ENCODE results near the gene IGSF9B. TPM values are rescaled to one million over a fixed set of nuclear protein-coding genes. Genes with fewer than 3 reads are reported as not detected.

Gene IGSF9B
- total RNA-seq, 1 experiment from 2014 or later = 10.1 TPM

GRCh38 chr11:133996671-133997070 lies 39.9 kb upstream of the IGSF9B start:
- no peak overlapping the region for H3K27ac ChIP-seq (ENCODE audit: low read depth, low read length, poor library complexity, severe bottlenecking)
- H3K36me3 ChIP-seq (ENCODE audit: insufficient read depth, low read length, poor library complexity, severe bottlenecking) = no peaks in the 10 kb centered on the region
- no peak overlapping the region for H3K4me3 ChIP-seq (ENCODE audit: low read depth, low read length, poor library complexity, severe bottlenecking)
- peaks cover 5% of the 10 kb centered on the region for H3K4me1 ChIP-seq (ENCODE audit: insufficient read depth, low read length, poor library complexity, severe bottlenecking)
- BruUV-seq (replicated peaks) = no TSS peak
- POLR2A ChIA-PET (ENCODE audit: low non-redundant PET) = no interaction called here
- no peaks in the 10 kb centered on the region for H3K27me3 ChIP-seq (replicated peaks; ENCODE audit: insufficient read depth, low read depth, low read length, poor library complexity)
- no peak for DNase-seq (ENCODE audit: low spot score)
- no peaks in the 10 kb centered on the region for H3K9me3 ChIP-seq (ENCODE audit: low read depth, low read length, poor library complexity, severe bottlenecking)
- CTCF ChIA-PET = no interaction called here
- TF ChIP-seq CTCF (conservative IDR thresholded peaks at IDR 0.05; ENCODE audit: low read depth, low read length) (no peak), EZH2 (IDR thresholded peaks at IDR 0.05; ENCODE audit: borderline replicate concordance, low read depth, low read length, poor library complexity, severe bottlenecking) (no peak)
- intact Hi-C loops (cut with micrococcal nuclease; ENCODE audit: unreplicated experiment) = no loop called here

GRCh38 chr11:133995066-133995465 lies 38.3 kb upstream of the IGSF9B start:
- POLR2A ChIA-PET (ENCODE audit: low non-redundant PET) = no interaction called here
- H3K4me3 ChIP-seq (ENCODE audit: low read depth, low read length, poor library complexity, severe bottlenecking) = no peak overlapping the region
- H3K27me3 ChIP-seq (replicated peaks; ENCODE audit: insufficient read depth, low read depth, low read length, poor library complexity) = no peaks in the 10 kb centered on the region
- no TSS peak for BruUV-seq (replicated peaks)
- H3K9me3 ChIP-seq (ENCODE audit: low read depth, low read length, poor library complexity, severe bottlenecking) = no peaks in the 10 kb centered on the region
- H3K36me3 ChIP-seq (ENCODE audit: insufficient read depth, low read length, poor library complexity, severe bottlenecking) = no peaks in the 10 kb centered on the region
- intact Hi-C loops (cut with micrococcal nuclease; ENCODE audit: unreplicated experiment) = no loop called here
- peaks cover 5% of the 10 kb centered on the region for H3K4me1 ChIP-seq (ENCODE audit: insufficient read depth, low read length, poor library complexity, severe bottlenecking)
- DNase-seq (ENCODE audit: low spot score) = no peak
- TF ChIP-seq EZH2 (IDR thresholded peaks at IDR 0.05; ENCODE audit: borderline replicate concordance, low read depth, low read length, poor library complexity, severe bottlenecking) = no peak
- no peak for TF ChIP-seq CTCF (conservative IDR thresholded peaks at IDR 0.05; ENCODE audit: low read depth, low read length)
- CTCF ChIA-PET = no interaction called here
- H3K27ac ChIP-seq (ENCODE audit: low read depth, low read length, poor library complexity, severe bottlenecking) = no peak overlapping the region

- Histone ChIP-seq H3K27ac (ENCODE audit: low read depth, low read length, poor library complexity, severe bottlenecking) (no peak overlapping the region), H3K36me3 (ENCODE audit: insufficient read depth, low read length, poor library complexity, severe bottlenecking) (no peaks in the 10 kb centered on the region), H3K4me1 (ENCODE audit: insufficient read depth, low read length, poor library complexity, severe bottlenecking) (peaks cover 5% of the 10 kb centered on the region), H3K27me3 (replicated peaks; ENCODE audit: insufficient read depth, low read depth, low read length, poor library complexity) (no peaks in the 10 kb centered on the region), H3K4me3 (ENCODE audit: low read depth, low read length, poor library complexity, severe bottlenecking) (no peak overlapping the region), H3K9me3 (ENCODE audit: low read depth, low read length, poor library complexity, severe bottlenecking) (no peaks in the 10 kb centered on the region)
- intact Hi-C loops (cut with micrococcal nuclease; ENCODE audit: unreplicated experiment) = no loop called here
- BruUV-seq (replicated peaks) = no TSS peak
- CTCF ChIA-PET = no interaction called here
- DNase-seq (ENCODE audit: low spot score) = no peak
- POLR2A ChIA-PET (ENCODE audit: low non-redundant PET) = no interaction called here
- TF ChIP-seq EZH2 (IDR thresholded peaks at IDR 0.05; ENCODE audit: borderline replicate concordance, low read depth, low read length, poor library complexity, severe bottlenecking) (no peak), CTCF (conservative IDR thresholded peaks at IDR 0.05; ENCODE audit: low read depth, low read length) (no peak)
These were observed 37.2 kb upstream of the IGSF9B start for GRCh38 chr11:133993921-133994320.
